SK-N-SH (cell line): Measurements from ENCODE around the gene PIMREG. TPM values are rescaled to one million over a fixed set of nuclear protein-coding genes. Genes with fewer than 3 reads are reported as not detected.

Source experiments
- CTCF ChIA-PET: fragments of 300-600, 350-600 bp; formaldehyde crosslinking; extraction: SDS; loops from one replicate; lab custom pipeline; 2021; lab: Yijun Ruan, JAX
- POLR2A ChIA-PET: fragments of 350-600 bp; sonication (Branson Sonifier 250); formaldehyde crosslinking; extraction: SDS; loops from one replicate; lab custom pipeline; 2020; ENCODE audit warnings: antibody characterized with exemption, inconsistent platforms; lab: Yijun Ruan, JAX
- DNase-seq: peaks from one replicate; pipeline ENCODE4 v3.0.0; 2012
- H2AFZ ChIP-seq: fragments of 200-600 bp; sonication (generic); 2 replicates; pipeline ENCODE4 v1.8.1; 2016; ENCODE audit warnings: antibody characterized with exemption, mild to moderate bottlenecking, low read depth
- H3F3A ChIP-seq: fragments of 200-600 bp; sonication (generic); replicated peaks from 2 replicates; pipeline ENCODE3; 2016; ENCODE audit warnings: antibody characterized with exemption, mild to moderate bottlenecking; ENCODE audit not compliant: insufficient read depth
- H3K27ac ChIP-seq, 2 experiments: fragments of 200-500 bp in 1 of 2; fragments of 200-600 bp in 1 of 2; sonication (Bioruptor generic) in 1 of 2; sonication (generic), shearing (Covaris generic) in 1 of 2; 2 replicates each; pipeline versions ENCODE4 v1.5.1 to v1.6.1; 2014 to 2016; ENCODE audit warnings: low read depth in 2 of 2, inconsistent platforms in 1 of 2, low read length in 1 of 2, mild to moderate bottlenecking in 1 of 2, mixed read lengths in 1 of 2
- H3K27me3 ChIP-seq: fragments of 200-600 bp; sonication (generic), shearing (Covaris generic); 2 replicates; pipeline ENCODE4 v1.6.1; 2016; ENCODE audit warnings: mixed run types; ENCODE audit not compliant: insufficient read depth
- H3K36me3 ChIP-seq, 2 experiments: fragments of 200-500 bp in 1 of 2; fragments of 200-600 bp in 1 of 2; sonication (Bioruptor generic) in 1 of 2; sonication (generic) in 1 of 2; replicated peaks in 1 of 2; 2 replicates each; pipeline versions ENCODE3 to v1.5.1; 2014 to 2016; ENCODE audit warnings: low read length in 1 of 2, mild to moderate bottlenecking in 1 of 2; ENCODE audit not compliant: insufficient read depth in 2 of 2, control insufficient read depth in 1 of 2
- H3K4me1 ChIP-seq, 2 experiments: fragments of 200-500 bp in 1 of 2; fragments of 200-600 bp in 1 of 2; sonication (Bioruptor generic) in 1 of 2; sonication (generic), shearing (Covaris generic) in 1 of 2; 2 replicates each; pipeline versions ENCODE4 v1.5.1 to v1.6.1; 2014 to 2016; ENCODE audit warnings: low read depth in 1 of 2, low read length in 1 of 2, mixed run types in 1 of 2; ENCODE audit not compliant: insufficient read depth in 2 of 2, control insufficient read depth in 1 of 2
- H3K4me2 ChIP-seq: fragments of 200-600 bp; sonication (generic), shearing (Covaris generic); 2 replicates; pipeline ENCODE4 v1.6.1; 2017; ENCODE audit warnings: mixed run types
- H3K4me3 ChIP-seq, 2 experiments: fragments of 200-500 bp in 1 of 2; fragments of 200-600 bp in 1 of 2; sonication (Bioruptor generic) in 1 of 2; sonication (generic), shearing (Covaris generic) in 1 of 2; 2 replicates each; pipeline versions ENCODE4 v1.5.1 to v1.8.1; 2014 to 2016; ENCODE audit warnings: low read depth in 2 of 2, inconsistent platforms in 1 of 2, low read length in 1 of 2, mild to moderate bottlenecking in 1 of 2, mixed read lengths in 1 of 2, moderate library complexity in 1 of 2
- H3K79me2 ChIP-seq: fragments of 200-600 bp; sonication (generic); 2 replicates; pipeline ENCODE4 v1.8.1; 2017; ENCODE audit warnings: mild to moderate bottlenecking; ENCODE audit not compliant: insufficient read depth
- H3K9ac ChIP-seq: fragments of 200-600 bp; sonication (generic); 2 replicates; pipeline ENCODE4 v1.6.1; 2017; ENCODE audit warnings: mixed run types
- H3K9me2 ChIP-seq: fragments of 200-600 bp; sonication (generic); 2 replicates; pipeline ENCODE4 v1.6.1; 2017; ENCODE audit warnings: mixed run types
- H3K9me3 ChIP-seq: fragments of 200-600 bp; sonication (generic); 2 replicates; pipeline ENCODE4 v1.6.1; 2017; ENCODE audit warnings: mixed run types, mild to moderate bottlenecking, moderate library complexity
- H4K20me1 ChIP-seq: fragments of 200-600 bp; sonication (generic); 2 replicates; pipeline ENCODE4 v1.6.1; 2017; ENCODE audit warnings: mild to moderate bottlenecking, mixed run types; ENCODE audit not compliant: insufficient read depth
- EP300 ChIP-seq, 2 experiments: IDR thresholded peaks; 2 replicates each; pipeline versions ENCODE4 v1.4.0 to v1.6.1; 2012; ENCODE audit warnings: borderline replicate concordance in 1 of 2, low read depth in 1 of 2, low read length in 1 of 2
- EZH2phosphoT487 ChIP-seq: fragments of 200-600 bp; sonication (generic); IDR thresholded peaks from 2 replicates; pipeline ENCODE4 v1.6.1; 2017; ENCODE audit warnings: low read depth, mixed run types, mild to moderate bottlenecking, antibody characterized with exemption, moderate library complexity, borderline replicate concordance
- FOSL2 ChIP-seq: IDR thresholded peaks from 2 replicates; pipeline ENCODE4 v1.4.0; 2012; ENCODE audit warnings: low read depth, mild to moderate bottlenecking, moderate library complexity, borderline replicate concordance
- FOXM1 ChIP-seq: IDR thresholded peaks from 2 replicates; pipeline ENCODE4 v1.4.0; 2012; ENCODE audit warnings: low read depth, mild to moderate bottlenecking
- JUND ChIP-seq: IDR thresholded peaks from 2 replicates; pipeline ENCODE4 v1.4.0; 2012
- MAX ChIP-seq: IDR thresholded peaks from 2 replicates; pipeline ENCODE4 v1.4.0; 2012; ENCODE audit warnings: low read depth
- MEF2A ChIP-seq: IDR thresholded peaks from 2 replicates; pipeline ENCODE4 v1.4.0; 2012; ENCODE audit warnings: low read depth, borderline replicate concordance
- NFIC ChIP-seq: IDR thresholded peaks from 2 replicates; pipeline ENCODE4 v1.4.0; 2012; ENCODE audit warnings: borderline replicate concordance
- POLR2AphosphoS5 ChIP-seq: IDR thresholded peaks from 2 replicates; pipeline ENCODE4 v1.6.1; 2012; ENCODE audit warnings: low read depth, low read length
- RAD21 ChIP-seq: IDR thresholded peaks from 2 replicates; pipeline ENCODE4 v1.6.1; 2012; ENCODE audit warnings: mild to moderate bottlenecking, low read length
- REST ChIP-seq: IDR thresholded peaks from 2 replicates; pipeline ENCODE4 v1.6.1; 2012; ENCODE audit warnings: mild to moderate bottlenecking, low read depth, low read length, moderate library complexity
- RFX5 ChIP-seq: IDR thresholded peaks from 2 replicates; pipeline ENCODE4 v1.6.1; 2012; ENCODE audit warnings: mild to moderate bottlenecking, improper control_type of control experiment, low read length
- RXRA ChIP-seq: IDR thresholded peaks from 2 replicates; pipeline ENCODE4 v1.4.0; 2012; ENCODE audit warnings: low read depth, mild to moderate bottlenecking, borderline replicate concordance
- SMC3 ChIP-seq: IDR thresholded peaks from 2 replicates; pipeline ENCODE4 v1.6.1; 2012; ENCODE audit warnings: low read depth, low read length, improper control_type of control experiment
- USF2 ChIP-seq: fragments of 150-350 bp; IDR thresholded peaks from 2 replicates; pipeline ENCODE4 v1.6.1; 2017; ENCODE audit warnings: antibody characterized with exemption, low read length, low read depth, borderline replicate concordance
- YY1 ChIP-seq: IDR thresholded peaks from 2 replicates; pipeline ENCODE4 v1.4.0; 2012; ENCODE audit warnings: low read depth, mild to moderate bottlenecking
- WGBS: methylation state at CpG from one replicate; pipeline ENCODE4 v1.1.6; 2017; ENCODE audit warnings: low lambda C conversion rate; 5-methylcytosine and 5-hydroxymethylcytosine counted together
- polyA plus RNA-seq, 3 experiments: library from polyadenylated mRNA; depleted of rRNA; stranded (reverse); fragments of >200 nt; gene quantifications; 2 replicates each; pipeline ENCODE4 v1.2.3, GENCODE V29; 2012
- TF ChIP-seq, protein P1 (sequence below): fragments of 200-600 bp; sonication (generic); IDR thresholded peaks from 2 replicates; pipeline ENCODE4 v1.6.1; 2017; ENCODE audit warnings: antibody characterized with exemption, mild to moderate bottlenecking, moderate library complexity
- TF ChIP-seq, protein P2 (sequence below): IDR thresholded peaks from 2 replicates; pipeline ENCODE4 v1.4.0; 2012; ENCODE audit warnings: low read depth, borderline replicate concordance

The PIMREG gene
- polyA plus RNA-seq, 1 of the 3 experiments (the other 2 are of a cell fraction): 19.6 TPM

DNA sequence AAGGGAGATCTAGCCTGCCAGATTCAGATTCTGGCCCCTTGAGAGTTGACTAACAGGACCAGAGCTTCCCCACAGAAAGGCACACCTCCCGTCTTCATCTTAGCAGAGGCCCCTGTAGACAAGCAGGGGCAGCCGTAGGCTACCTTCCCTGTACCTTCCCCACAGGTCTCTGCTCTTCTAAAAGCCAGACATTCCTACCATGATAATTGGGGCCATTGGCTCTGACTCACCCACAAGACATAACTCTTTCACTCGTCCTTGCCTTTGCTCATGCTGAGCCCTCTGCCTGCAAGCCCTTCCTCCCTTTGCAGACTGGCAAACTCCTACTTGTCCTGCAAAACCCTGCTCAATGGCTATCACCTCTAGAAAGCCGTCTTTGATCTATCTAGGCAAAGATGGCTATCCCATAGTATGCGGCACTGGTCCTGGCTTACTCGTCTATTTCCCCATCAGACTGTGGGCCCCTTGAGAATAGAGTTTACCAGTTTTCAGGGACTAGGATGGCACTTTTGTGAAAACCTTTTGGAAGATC, 43.8 kb downstream of the PIMREG start:
- H2AFZ ChIP-seq: no peak overlapping the region
- no peaks in the 10 kb centered on the region for H3K36me3 ChIP-seq
- no peaks in the 10 kb centered on the region for H3K9me3 ChIP-seq
- TF ChIP-seq EZH2phosphoT487 (no peak), USF2 (no peak), EP300 (IDR thresholded peaks at IDR 0.05; ENCODE audit: borderline replicate concordance in 1 of 2, low read depth in 1 of 2, low read length in 1 of 2) (no peak), YY1 (no peak), NFIC (no peak), SMC3 (no peak), POLR2AphosphoS5 (no peak), RFX5 (no peak), REST (no peak), FOXM1 (no peak), RXRA (no peak), MEF2A (no peak)
- WGBS: 64% methylated on average over 6 of the region's 6 CpGs
- H3K27ac ChIP-seq: no peak overlapping the region
- peaks cover 0 to 9% of the 10 kb centered on the region in 2 experiments; a peak in 1 of 4 replicates for H3K4me1 ChIP-seq
- H3K9ac ChIP-seq: no peak overlapping the region
- H4K20me1 ChIP-seq: no peaks in the 10 kb centered on the region
- no peaks in the 10 kb centered on the region for H3K27me3 ChIP-seq
- no peaks in the 10 kb centered on the region for H3K9me2 ChIP-seq
- no peak overlapping the region for H3K4me2 ChIP-seq
- no peaks in the 10 kb centered on the region for H3F3A ChIP-seq
- no peak for DNase-seq
- CTCF ChIA-PET: interaction anchor here (3.3 kb wide), 1 partner anchor 15 kb away, joined by 17 read pairs; no protein-coding TSS in a partner anchor
- H3K79me2 ChIP-seq: no peaks in the 10 kb centered on the region
- no peak overlapping the region for H3K4me3 ChIP-seq
- POLR2A ChIA-PET: no interaction called here

DNA sequence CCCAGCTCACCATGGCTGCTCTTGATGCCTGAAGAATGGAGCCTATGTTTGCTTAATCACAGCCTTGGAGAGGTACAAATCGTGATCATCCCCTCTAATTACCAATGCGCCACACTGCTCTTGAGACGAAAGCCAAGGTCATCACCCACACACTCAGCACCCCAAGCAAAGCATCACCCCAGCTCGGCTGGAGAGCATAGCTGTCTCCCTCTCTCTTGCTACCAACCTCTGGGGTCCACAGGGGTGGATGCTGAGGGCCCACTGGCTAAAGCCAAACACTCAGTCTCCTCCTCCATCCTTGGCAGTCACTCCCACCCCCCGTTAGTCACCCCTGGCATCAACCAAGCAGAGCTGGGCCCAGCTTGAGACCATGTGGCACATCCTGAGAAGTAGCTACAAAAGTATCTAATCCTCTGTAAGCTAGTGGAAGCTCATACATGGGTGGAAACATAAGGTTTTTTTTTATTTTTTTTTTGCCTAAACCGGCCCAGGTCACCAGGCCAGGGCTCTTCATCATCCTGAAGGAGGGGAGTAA, 44.8 kb downstream of the PIMREG start:
- H3K4me3 ChIP-seq: no peak overlapping the region
- ChIA-PET CTCF (interaction anchor here (1.1 to 3.3 kb wide), 2 partner anchors 10 to 16 kb away, joined by 3 to 17 read pairs; no protein-coding TSS in a partner anchor), POLR2A (interaction anchor here (0.6 kb wide), 1 partner anchor 18 kb away, joined by 4 read pairs; no protein-coding TSS in a partner anchor)
- H3K27ac ChIP-seq: no peak overlapping the region
- 48% methylated on average over 6 of the region's 6 CpGs for WGBS
- no peak for DNase-seq
- H3F3A ChIP-seq: no peaks in the 10 kb centered on the region
- H2AFZ ChIP-seq: no peak overlapping the region
- H3K36me3 ChIP-seq: no peaks in the 10 kb centered on the region
- H3K4me1 ChIP-seq: peaks cover 0 to 9% of the 10 kb centered on the region in 2 experiments; a peak in 1 of 4 replicates
- H3K27me3 ChIP-seq: no peaks in the 10 kb centered on the region
- H3K9me2 ChIP-seq: no peaks in the 10 kb centered on the region
- no peaks in the 10 kb centered on the region for H4K20me1 ChIP-seq
- no peak overlapping the region for H3K9ac ChIP-seq
- no peaks in the 10 kb centered on the region for H3K79me2 ChIP-seq
- H3K9me3 ChIP-seq: no peaks in the 10 kb centered on the region
- H3K4me2 ChIP-seq: no peak overlapping the region
- no peak for TF ChIP-seq MAX
- TF ChIP-seq, protein P1, sequence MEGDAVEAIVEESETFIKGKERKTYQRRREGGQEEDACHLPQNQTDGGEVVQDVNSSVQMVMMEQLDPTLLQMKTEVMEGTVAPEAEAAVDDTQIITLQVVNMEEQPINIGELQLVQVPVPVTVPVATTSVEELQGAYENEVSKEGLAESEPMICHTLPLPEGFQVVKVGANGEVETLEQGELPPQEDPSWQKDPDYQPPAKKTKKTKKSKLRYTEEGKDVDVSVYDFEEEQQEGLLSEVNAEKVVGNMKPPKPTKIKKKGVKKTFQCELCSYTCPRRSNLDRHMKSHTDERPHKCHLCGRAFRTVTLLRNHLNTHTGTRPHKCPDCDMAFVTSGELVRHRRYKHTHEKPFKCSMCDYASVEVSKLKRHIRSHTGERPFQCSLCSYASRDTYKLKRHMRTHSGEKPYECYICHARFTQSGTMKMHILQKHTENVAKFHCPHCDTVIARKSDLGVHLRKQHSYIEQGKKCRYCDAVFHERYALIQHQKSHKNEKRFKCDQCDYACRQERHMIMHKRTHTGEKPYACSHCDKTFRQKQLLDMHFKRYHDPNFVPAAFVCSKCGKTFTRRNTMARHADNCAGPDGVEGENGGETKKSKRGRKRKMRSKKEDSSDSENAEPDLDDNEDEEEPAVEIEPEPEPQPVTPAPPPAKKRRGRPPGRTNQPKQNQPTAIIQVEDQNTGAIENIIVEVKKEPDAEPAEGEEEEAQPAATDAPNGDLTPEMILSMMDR: no peak
- TF ChIP-seq FOSL2: no peak
- TF ChIP-seq JUND: no peak
- TF ChIP-seq, protein P2, sequence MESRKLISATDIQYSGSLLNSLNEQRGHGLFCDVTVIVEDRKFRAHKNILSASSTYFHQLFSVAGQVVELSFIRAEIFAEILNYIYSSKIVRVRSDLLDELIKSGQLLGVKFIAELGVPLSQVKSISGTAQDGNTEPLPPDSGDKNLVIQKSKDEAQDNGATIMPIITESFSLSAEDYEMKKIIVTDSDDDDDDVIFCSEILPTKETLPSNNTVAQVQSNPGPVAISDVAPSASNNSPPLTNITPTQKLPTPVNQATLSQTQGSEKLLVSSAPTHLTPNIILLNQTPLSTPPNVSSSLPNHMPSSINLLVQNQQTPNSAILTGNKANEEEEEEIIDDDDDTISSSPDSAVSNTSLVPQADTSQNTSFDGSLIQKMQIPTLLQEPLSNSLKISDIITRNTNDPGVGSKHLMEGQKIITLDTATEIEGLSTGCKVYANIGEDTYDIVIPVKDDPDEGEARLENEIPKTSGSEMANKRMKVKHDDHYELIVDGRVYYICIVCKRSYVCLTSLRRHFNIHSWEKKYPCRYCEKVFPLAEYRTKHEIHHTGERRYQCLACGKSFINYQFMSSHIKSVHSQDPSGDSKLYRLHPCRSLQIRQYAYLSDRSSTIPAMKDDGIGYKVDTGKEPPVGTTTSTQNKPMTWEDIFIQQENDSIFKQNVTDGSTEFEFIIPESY: no peak
- no peak for TF ChIP-seq EZH2phosphoT487
- TF ChIP-seq SMC3: no peak
- TF ChIP-seq POLR2AphosphoS5: no peak
- TF ChIP-seq RAD21: no peak
